HG02610 (cell line): ENCODE measurements around the gene UBE2QL1.

ENCODE experiments used
- ATAC-seq: cut with Tn5 transposase; IDR thresholded peaks from one replicate; pipeline ENCODE4 v1.9.1; 2021; ENCODE audit warnings: mild to moderate bottlenecking, moderate library complexity; ENCODE audit not compliant: unreplicated experiment

Gene UBE2QL1

DNA sequence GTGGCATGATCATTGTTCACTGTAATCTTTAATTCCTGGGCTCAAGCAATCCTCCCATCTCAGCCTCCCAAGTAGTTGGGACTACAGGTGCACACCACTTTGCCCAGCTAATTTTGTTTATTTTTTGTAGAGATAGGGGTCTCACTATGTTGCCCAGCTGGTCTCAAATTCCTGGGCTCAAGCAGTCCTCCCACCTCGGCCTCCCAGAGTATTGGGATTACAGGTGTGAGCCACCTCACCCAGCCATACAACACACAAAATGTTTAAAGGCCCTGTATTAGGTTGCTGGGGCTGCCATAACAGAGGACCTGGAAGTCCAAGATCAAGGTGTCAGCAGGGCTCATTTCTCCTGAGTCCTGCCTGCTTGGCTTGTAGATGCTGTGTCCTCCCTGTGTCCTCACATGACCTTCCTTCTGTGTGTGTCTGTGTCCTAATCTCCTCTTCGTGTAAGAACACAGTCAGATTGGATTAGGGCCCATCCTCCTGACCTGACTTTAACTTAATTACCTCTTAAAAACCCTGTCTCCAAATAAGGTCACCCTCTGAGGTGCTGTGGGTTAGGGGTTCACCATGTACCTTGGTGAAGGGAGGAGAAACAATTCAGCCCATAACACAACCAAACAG lies 5.4 kb downstream of the UBE2QL1 start:
- ATAC-seq: no peak

- ATAC-seq: no peak
These were observed 6.0 kb downstream of the UBE2QL1 start for GRCh38 chr5:6454628-6455053.

- ATAC-seq: no peak
These were observed 7.0 kb downstream of the UBE2QL1 start for GRCh38 chr5:6455571-6456200.

DNA sequence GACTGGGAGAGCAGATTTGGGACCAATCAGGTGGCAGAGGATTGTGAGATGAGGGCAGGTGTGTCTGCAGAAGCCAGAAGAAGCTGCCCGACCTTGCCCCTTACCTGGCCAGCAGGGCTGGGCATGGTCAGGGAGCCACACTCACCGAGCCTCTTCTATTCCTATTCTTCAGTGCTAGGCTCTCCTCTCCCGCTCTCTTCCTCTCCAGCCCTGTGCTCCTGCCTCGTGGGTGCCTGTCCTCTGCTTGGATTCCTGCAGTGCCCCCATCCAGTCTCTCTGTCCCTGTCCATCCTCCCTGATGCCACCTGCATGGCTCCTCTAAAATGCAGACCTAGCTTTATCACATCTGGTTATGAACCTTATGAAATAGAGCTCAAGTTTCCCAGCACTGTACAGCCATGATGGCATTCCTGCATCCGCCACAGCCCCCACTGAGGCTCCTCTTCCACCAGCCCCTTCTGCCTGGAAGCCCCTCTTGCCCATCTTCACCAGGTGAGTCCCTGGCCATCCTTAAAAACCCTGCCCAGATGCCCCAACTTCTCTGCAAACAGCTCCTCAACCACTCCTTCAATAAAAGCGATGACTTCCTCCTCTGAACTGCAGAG lies 8.2 kb downstream of the UBE2QL1 start:
- no peak for ATAC-seq

- no peak for ATAC-seq
These were observed 8.9 kb downstream of the UBE2QL1 start for GRCh38 chr5:6457592-6457991.

DNA sequence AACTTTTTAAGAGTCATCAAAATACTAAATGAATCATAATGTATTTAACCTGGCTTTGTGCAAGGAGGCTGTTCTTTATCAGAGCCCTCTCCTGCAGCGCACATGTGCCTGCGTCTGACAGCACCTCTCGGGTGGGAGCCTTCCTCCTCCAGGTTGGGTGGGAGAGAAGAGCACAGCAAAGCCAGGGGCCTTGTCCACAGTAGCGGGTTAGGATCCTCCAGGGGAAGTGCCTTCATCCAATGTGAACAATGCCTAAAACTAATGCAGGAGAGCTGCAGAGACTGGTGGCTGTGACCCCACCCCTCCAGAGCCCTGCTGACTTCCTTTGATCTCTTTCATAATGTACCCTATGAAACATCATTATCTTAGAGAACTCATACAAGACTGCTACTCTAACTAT lies 10.2 kb downstream of the UBE2QL1 start:
- ATAC-seq: no peak

- ATAC-seq: no peak
These were observed 11.2 kb downstream of the UBE2QL1 start for GRCh38 chr5:6459896-6460295.

- ATAC-seq: no peak
These were observed 12.3 kb downstream of the UBE2QL1 start for GRCh38 chr5:6461006-6461405.

GRCh38 chr5:6461793-6462650 lies 13.4 kb downstream of the UBE2QL1 start:
- no peak for ATAC-seq

GRCh38 chr5:6462671-6463070 lies 14.0 kb downstream of the UBE2QL1 start:
- no peak for ATAC-seq

GRCh38 chr5:6464441-6464840 lies 15.8 kb downstream of the UBE2QL1 start:
- no peak for ATAC-seq

DNA sequence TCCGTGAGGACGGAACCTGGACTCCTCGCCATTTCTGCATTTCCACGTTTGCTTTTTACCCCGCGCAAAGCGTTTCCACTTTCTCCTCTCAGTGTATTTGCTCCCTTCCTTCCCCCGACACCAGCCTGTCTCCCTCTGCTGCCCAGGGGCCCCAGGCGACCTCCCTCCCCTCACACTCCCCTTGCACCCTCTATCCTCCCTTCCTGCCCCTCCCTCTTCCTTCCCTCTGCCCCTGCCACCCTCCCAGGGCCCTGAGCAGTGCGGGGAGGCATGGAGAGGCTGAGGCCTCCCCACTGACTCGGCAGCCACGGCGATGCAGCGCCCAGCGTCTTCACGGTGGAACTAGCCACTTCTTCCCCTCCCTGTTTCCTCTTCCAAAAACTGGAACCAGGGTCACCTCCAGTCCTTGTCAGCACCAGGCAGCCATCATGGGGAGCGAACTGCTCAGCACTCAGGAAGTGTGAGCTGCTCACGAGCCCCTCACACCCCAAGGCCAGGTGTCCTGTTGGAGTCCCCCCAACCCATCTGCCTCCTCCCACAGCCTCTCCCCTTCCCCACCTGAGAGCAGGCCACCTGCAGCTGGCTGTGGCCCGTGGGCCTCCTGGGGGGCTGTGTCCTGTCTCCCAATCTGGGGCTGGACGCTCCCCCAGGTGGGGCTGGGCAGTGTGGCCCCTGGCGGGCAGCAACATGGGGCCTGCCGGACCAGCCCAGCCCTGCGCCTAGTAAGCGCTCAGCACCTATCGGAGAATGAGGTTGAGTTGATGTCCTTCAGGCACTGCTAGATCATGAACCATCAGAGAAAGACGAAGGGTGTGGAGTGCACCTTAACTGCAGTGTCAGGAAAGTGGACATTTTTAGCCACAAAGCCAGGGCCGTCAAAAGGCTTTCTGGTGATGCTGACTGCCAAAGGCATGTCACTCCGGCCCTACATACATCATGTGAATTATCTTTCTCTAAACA lies 17.5 kb downstream of the UBE2QL1 start:
- ATAC-seq: no peak

DNA sequence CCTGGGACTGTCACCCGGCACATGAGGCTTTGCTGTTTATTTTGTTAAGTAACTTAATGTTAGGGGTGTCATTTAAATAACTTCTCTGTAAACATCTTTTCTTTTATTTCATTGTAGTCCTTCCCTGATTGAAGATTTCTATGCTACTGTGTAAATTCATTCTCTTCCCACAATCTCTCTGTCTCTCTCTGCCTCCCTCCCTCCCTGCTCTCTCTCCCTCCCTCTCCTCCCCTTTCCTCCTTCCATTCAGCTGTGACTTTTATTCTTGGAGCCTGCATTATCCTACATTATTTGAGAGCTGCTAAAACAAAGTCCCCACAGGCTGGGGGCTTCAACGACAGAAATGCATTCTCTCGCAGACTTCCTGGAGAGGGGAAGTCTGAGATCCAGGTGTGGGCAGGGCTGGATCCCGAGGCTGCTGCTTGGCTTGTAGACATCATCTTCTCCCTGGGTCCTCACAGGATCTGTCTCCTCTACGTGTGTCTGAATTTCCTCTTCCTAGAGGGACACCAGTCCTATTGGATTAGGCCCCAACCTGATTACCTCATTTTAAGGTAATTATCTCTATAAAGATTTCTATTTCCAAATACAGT lies 18.4 kb downstream of the UBE2QL1 start:
- no peak for ATAC-seq

- no peak for ATAC-seq
These were observed 18.9 kb downstream of the UBE2QL1 start for GRCh38 chr5:6467591-6467990.

- no peak for ATAC-seq
These were observed 19.4 kb downstream of the UBE2QL1 start for GRCh38 chr5:6468104-6468503.

- ATAC-seq: no peak
These were observed 20.2 kb downstream of the UBE2QL1 start for GRCh38 chr5:6468870-6469269.

- ATAC-seq: no peak
These were observed 21.2 kb downstream of the UBE2QL1 start for GRCh38 chr5:6469836-6470235.

- no peak for ATAC-seq
These were observed 22.0 kb downstream of the UBE2QL1 start for GRCh38 chr5:6470672-6471071.

GRCh38 chr5:6471252-6471651 lies 22.6 kb downstream of the UBE2QL1 start:
- ATAC-seq: no peak

- ATAC-seq: no peak
These were observed 24.1 kb downstream of the UBE2QL1 start for GRCh38 chr5:6472792-6473191.
